C4-2B (cell line): Measurements from ENCODE around the gene PRUNE2.

Source experiments
- CTCF ChIP-seq: fragments of 450-650 bp; conservative IDR thresholded peaks from 2 replicates; pipeline ENCODE4 v1.5.1; 2017; ENCODE audit warnings: mild to moderate bottlenecking
- ZFX ChIP-seq: fragments of 450-650 bp; IDR thresholded peaks from 2 replicates; pipeline ENCODE4 v1.6.1; 2017

GRCh38 chr9:76812591-76812990, 93.3 kb downstream of the PRUNE2 start:
- TF ChIP-seq CTCF (no peak), ZFX (no peak)
